ENCODE measurements around the gene FBXO11.

DNA sequence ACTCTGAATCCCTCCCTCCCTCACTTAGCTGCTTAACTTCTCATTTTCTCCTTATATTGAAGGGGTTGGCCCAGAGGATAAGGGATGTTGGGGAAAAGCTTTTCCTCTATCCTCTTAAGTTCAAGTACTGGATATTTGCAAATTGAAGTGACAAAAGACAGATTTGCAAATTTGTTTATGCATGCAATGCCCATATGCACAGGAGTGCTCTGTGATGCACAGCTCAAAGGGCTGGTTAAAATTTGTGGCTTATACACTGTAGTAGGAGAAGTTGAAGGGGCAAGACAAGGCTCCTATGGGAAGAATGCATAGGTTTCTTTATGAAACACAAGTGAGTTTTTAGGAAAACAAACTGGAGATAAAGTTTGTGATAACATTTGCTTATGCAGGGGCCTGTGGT is 131.7 kb downstream of the FBXO11 start:
- TF ChIP-seq POLR2AphosphoS5 (IDR thresholded peaks at IDR 0.05) (no peak), POLR2A (IDR thresholded peaks at IDR 0.05; ENCODE audit: low read depth) (no peak), EP300 (IDR thresholded peaks at IDR 0.05) (no peak)
- TF ChIP-seq, protein P1, sequence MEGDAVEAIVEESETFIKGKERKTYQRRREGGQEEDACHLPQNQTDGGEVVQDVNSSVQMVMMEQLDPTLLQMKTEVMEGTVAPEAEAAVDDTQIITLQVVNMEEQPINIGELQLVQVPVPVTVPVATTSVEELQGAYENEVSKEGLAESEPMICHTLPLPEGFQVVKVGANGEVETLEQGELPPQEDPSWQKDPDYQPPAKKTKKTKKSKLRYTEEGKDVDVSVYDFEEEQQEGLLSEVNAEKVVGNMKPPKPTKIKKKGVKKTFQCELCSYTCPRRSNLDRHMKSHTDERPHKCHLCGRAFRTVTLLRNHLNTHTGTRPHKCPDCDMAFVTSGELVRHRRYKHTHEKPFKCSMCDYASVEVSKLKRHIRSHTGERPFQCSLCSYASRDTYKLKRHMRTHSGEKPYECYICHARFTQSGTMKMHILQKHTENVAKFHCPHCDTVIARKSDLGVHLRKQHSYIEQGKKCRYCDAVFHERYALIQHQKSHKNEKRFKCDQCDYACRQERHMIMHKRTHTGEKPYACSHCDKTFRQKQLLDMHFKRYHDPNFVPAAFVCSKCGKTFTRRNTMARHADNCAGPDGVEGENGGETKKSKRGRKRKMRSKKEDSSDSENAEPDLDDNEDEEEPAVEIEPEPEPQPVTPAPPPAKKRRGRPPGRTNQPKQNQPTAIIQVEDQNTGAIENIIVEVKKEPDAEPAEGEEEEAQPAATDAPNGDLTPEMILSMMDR (IDR thresholded peaks at IDR 0.05), result no peak
